HG03378 (cell line): ENCODE data around the gene MAPKAP1.

ENCODE experiments used
- ATAC-seq: cut with Tn5 transposase; IDR thresholded peaks from one replicate; pipeline ENCODE4 v1.9.1; 2021; ENCODE audit warnings: mild to moderate bottlenecking, moderate library complexity; ENCODE audit not compliant: unreplicated experiment

Gene MAPKAP1

GRCh38 chr9:125493384-125493783 is 213.6 kb downstream of the MAPKAP1 start:
- no peak for ATAC-seq

GRCh38 chr9:125492719-125493118 is 214.3 kb downstream of the MAPKAP1 start:
- no peak for ATAC-seq

GRCh38 chr9:125487842-125488241 is 219.2 kb downstream of the MAPKAP1 start:
- no peak for ATAC-seq

GRCh38 chr9:125486576-125486975 is 220.4 kb downstream of the MAPKAP1 start:
- ATAC-seq: no peak

DNA sequence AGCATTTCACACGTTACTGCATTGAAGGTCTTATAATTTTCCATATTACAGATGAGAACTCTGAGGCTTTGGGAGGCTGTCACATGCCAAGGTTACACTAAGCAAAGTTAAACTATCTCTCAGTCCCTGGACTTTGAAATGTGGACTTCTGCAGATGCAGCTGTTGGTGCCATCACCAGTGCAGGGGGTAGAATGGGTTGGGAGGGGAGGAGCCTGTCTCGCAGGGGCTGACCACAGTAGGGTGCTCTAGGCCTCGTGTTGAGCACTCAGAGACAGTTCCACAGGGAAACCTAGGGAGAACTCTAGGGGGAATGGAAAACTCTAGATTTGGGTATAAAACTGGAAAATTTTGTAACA is 220.9 kb downstream of the MAPKAP1 start:
- ATAC-seq: no peak

- ATAC-seq: no peak
Observed at GRCh38 chr9:125485471-125486151, 221.4 kb downstream of the MAPKAP1 start.

- ATAC-seq: no peak
Observed at GRCh38 chr9:125484350-125485282, 222.4 kb downstream of the MAPKAP1 start.

DNA sequence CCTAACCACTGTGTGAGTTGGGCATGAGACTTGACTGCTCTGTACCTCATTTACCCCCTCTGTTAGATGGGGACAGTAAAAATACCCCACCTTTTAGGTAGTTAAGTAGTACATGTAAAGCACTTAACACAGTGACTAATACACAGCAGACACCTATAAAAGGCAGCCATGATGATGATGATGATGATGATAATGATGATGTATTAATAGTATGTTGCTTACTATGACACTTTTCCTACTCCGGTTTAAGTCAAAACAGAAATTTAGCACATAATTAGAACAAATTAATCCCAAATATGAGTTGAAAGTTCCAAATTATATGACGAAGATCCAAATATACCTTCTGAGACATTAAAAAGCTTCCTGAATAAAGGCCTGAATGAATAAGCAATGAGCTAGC is 223.3 kb downstream of the MAPKAP1 start:
- no peak for ATAC-seq

- no peak for ATAC-seq
Observed at GRCh38 chr9:125479846-125480615, 227.0 kb downstream of the MAPKAP1 start.

DNA sequence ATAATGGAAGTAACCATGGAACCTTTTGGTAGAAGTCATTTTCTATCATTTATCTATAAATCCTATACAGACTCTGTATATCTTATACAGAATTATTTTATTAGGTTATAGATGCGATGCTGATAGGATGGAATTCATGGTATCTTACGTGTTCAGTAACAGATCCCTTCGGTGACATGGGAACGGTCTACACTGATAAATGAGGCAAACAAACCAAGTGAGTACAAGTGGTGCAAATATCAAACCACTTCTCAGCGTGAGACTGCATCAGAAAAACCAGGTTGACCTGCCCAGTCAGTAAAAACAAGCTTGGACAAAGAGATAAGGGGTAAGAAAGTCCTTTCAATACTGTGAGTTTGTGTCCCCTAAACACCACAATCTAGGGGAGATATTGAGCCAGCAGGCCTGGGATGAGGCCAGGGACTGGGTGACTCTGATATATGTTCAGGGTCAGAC is 229.9 kb downstream of the MAPKAP1 start:
- no peak for ATAC-seq

- ATAC-seq: no peak
Observed at GRCh38 chr9:125476645-125477044, 230.4 kb downstream of the MAPKAP1 start.

DNA sequence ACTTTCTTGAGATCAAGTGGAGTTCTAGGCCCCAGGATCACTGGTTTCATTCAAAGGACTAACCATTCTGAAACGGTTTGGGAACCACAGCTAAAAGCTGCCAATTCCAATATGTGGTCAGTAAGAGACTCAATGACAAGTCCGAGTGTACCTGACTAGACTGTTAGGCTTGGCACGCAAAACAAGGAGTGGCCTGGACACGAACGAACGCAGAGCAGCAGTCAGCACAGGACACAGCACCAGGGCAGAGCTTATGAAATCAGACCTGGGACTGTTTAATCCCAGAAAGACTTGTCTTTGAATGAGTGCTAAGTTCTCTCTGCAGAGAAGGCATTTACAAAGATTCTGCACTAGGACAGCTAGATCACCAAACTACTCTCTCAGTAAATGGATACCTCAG is 231.6 kb downstream of the MAPKAP1 start:
- no peak for ATAC-seq

- no peak for ATAC-seq
Observed at GRCh38 chr9:125472926-125473701, 233.9 kb downstream of the MAPKAP1 start.

- no peak for ATAC-seq
Observed at GRCh38 chr9:125472562-125472925, 234.5 kb downstream of the MAPKAP1 start.

DNA sequence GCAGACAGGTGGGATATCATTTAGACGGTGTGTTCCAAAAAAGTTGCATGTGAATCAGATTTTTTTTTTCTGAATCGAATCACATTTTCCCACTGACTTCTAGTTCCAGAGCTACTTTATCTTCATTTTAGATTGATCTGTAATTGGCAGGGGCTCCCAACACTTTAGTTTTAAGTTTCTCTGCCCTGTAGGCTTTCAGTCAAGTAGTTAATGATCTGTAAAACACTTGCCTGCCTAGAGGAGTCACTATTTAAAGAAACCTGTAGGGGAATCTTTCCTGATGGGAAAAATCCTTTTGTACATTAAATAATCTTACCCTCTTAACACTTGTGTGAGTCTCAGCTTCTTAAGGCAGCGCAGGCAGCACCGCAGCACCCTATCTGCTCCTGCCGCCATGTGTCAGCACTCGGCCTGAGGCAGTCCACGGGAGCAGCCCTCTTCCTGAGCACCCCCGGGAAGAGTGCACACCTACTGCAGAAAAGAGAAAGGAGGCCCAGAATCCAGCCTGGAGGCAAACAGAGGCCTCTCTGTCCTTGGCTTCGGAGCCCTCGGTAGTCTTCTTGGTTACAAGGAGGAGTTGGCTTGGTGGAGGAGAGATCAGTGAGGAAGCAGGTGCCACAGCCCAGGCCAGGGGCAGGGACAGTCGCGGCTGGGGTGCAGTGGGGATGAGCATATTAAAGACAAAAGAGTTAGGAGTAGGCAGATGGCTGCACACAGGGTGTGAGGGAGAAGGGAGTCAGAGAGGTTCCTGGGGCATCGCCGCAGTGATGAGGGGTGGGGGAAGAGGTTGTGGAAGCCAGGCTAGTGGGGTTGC is 236.0 kb downstream of the MAPKAP1 start:
- no peak for ATAC-seq

DNA sequence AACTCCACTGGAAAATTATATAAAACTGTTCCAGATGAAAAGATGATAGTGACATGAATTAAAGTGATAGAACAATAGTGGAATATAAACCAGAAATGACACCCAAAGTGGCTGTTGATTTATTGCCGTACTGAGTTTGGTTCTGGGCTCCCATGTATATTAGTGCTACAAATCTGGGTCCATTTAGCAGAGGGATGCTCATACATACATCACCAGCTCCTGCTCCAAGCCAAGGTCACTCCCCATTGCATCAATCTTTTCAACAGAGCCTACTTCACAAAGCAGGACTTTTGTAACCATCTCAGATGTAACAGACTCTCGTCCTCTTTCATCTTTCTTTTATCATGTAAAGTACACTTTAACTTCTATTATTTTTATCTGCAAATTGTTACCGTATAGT is 236.8 kb downstream of the MAPKAP1 start:
- no peak for ATAC-seq

DNA sequence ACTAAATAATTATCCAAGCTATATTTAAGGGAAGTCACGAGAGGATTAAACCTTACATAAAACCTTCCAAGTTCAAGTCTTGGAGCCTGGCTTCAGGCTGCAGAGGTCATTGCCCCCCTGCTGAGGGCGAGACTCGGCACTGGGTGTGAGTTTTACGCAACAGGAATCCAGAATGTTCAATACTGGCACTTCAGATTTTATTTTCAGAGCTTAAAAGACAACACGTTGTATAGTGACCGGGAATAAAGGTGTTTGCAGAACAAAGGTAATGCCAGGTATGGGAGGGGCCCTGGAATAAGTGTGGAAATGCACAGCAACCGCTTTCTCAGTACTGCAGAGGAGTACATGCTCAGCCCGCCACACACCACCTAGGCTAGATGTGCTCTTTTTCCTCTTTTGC is 238.4 kb downstream of the MAPKAP1 start:
- no peak for ATAC-seq

- no peak for ATAC-seq
Observed at GRCh38 chr9:125467116-125467740, 239.8 kb downstream of the MAPKAP1 start.

GRCh38 chr9:125466411-125466810 is 240.6 kb downstream of the MAPKAP1 start:
- ATAC-seq: no peak
